AG09319 (cell line): ENCODE results near the gene TRIM44.

Experiments
- DNase-seq: peaks from one replicate; pipeline ENCODE4 v3.0.0-alpha.2; 2010; ENCODE audit warnings: low read depth; ENCODE audit errors: extremely low read depth
- CTCF ChIP-seq: IDR thresholded peaks from 2 replicates; pipeline ENCODE4 v1.5.1; 2011; ENCODE audit warnings: low read depth, mild to moderate bottlenecking, inconsistent platforms, low read length, moderate library complexity

Gene TRIM44

GRCh38 chr11:35682230-35683173 is 19.9 kb downstream of the TRIM44 start:
- no peak for TF ChIP-seq CTCF
- no peak for DNase-seq

GRCh38 chr11:35683728-35684339 is 21.3 kb downstream of the TRIM44 start:
- no peak for DNase-seq
- no peak for TF ChIP-seq CTCF

- TF ChIP-seq CTCF: no peak
- no peak for DNase-seq
Measured at GRCh38 chr11:35688023-35688422, 25.4 kb downstream of the TRIM44 start.

- no peak for TF ChIP-seq CTCF
- no peak for DNase-seq
Measured at GRCh38 chr11:35689081-35689996, 26.8 kb downstream of the TRIM44 start.

- DNase-seq: no peak
- no peak for TF ChIP-seq CTCF
Measured at GRCh38 chr11:35702126-35702525, 39.6 kb downstream of the TRIM44 start.

- TF ChIP-seq CTCF: no peak
- DNase-seq: no peak
Measured at GRCh38 chr11:35709376-35709775, 46.8 kb downstream of the TRIM44 start.
